ENCODE measurements around the gene ATP10B.

The ATP10B gene

DNA sequence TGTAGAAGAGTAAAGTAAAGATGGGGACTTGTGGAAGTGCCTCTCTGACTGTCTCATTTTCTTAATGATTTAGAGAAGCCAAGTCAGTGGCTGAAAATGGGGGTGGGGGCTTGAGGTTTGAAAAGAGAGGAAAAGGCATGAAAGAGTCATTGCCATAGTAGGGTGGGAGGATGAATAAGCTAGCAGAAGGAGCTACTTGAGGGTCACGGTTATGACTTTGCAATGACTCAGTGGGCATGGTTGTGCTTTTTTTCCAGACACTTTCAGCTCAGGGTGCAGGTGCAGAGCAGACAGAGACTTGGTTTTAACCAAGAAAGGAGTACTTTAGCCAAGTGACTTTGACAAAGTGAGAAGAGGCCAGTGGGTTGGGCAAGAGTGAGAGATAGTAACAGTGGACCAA lies 312.6 kb downstream of the ATP10B start:
- Histone ChIP-seq H3K79me2 (no peaks in the 10 kb centered on the region), H3K27me3 (ENCODE audit: control insufficient read depth, insufficient read depth, low read length) (no peaks in the 10 kb centered on the region), H3K4me3 (ENCODE audit: low read depth, low read length) (no peak overlapping the region), H2AFZ (no peak overlapping the region), H3K9me3 (ENCODE audit: control insufficient read depth, low read length) (no peaks in the 10 kb centered on the region), H3K36me3 (ENCODE audit: control insufficient read depth, insufficient read depth, low read length) (no peaks in the 10 kb centered on the region), H3K4me1 (no peaks in the 10 kb centered on the region), H3K9ac (no peak overlapping the region), H3K27ac (no peak overlapping the region), H3K4me2 (ENCODE audit: low read length) (no peak overlapping the region)
- TF ChIP-seq, protein P1, sequence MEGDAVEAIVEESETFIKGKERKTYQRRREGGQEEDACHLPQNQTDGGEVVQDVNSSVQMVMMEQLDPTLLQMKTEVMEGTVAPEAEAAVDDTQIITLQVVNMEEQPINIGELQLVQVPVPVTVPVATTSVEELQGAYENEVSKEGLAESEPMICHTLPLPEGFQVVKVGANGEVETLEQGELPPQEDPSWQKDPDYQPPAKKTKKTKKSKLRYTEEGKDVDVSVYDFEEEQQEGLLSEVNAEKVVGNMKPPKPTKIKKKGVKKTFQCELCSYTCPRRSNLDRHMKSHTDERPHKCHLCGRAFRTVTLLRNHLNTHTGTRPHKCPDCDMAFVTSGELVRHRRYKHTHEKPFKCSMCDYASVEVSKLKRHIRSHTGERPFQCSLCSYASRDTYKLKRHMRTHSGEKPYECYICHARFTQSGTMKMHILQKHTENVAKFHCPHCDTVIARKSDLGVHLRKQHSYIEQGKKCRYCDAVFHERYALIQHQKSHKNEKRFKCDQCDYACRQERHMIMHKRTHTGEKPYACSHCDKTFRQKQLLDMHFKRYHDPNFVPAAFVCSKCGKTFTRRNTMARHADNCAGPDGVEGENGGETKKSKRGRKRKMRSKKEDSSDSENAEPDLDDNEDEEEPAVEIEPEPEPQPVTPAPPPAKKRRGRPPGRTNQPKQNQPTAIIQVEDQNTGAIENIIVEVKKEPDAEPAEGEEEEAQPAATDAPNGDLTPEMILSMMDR (IDR thresholded peaks at IDR 0.05) = no peak

DNA sequence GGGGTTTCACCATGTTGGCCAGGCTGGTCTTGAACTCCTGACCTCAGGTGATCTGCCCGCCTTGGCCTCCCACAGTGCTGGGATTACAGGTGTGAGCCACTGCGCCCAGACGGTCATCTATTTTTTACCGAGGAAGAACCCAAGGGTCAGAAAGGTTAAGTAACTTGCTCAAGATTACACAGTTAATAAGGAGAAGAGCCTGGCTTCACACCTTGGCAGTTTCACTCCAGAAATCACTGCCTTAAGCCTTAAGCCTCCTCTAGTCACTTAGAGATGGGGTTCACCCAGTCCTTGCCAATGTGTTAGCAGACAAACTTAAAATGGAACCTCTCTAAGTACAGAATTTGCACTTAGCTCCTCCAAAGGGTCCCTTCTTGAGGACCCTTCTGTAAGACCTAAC lies 314.1 kb downstream of the ATP10B start:
- no peaks in the 10 kb centered on the region for H3K79me2 ChIP-seq
- no peak overlapping the region for H3K4me3 ChIP-seq (ENCODE audit: low read depth, low read length)
- H2AFZ ChIP-seq = no peak overlapping the region
- H3K36me3 ChIP-seq (ENCODE audit: control insufficient read depth, insufficient read depth, low read length) = no peaks in the 10 kb centered on the region
- H3K27me3 ChIP-seq (ENCODE audit: control insufficient read depth, insufficient read depth, low read length) = no peaks in the 10 kb centered on the region
- H3K4me1 ChIP-seq = no peaks in the 10 kb centered on the region
- no peak overlapping the region for H3K4me2 ChIP-seq (ENCODE audit: low read length)
- TF ChIP-seq, protein P1 (IDR thresholded peaks at IDR 0.05) = no peak
- H3K27ac ChIP-seq = no peak overlapping the region
- H3K9ac ChIP-seq = no peak overlapping the region
- no peaks in the 10 kb centered on the region for H3K9me3 ChIP-seq (ENCODE audit: control insufficient read depth, low read length)

DNA sequence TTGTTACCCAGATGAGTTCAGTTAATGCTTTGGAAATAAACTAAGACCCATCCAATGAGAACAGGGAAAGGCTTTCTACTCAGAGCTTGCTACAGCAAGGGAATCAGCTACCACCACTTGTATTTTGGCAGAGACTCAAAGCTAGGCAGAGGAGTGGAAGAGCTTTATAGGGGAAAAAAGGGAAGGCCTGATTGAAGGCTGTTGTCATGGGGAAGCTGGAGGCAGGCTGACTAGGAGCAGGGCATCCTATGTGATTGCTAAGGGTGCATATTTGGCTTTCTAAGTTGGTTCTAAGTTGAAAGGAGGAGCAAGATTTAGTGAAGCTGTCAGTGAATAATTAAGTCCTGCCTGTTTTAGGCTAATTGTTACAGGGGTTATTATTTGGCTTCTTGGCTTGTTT lies 314.9 kb downstream of the ATP10B start:
- no peaks in the 10 kb centered on the region for H3K79me2 ChIP-seq
- H3K27me3 ChIP-seq (ENCODE audit: control insufficient read depth, insufficient read depth, low read length) = no peaks in the 10 kb centered on the region
- TF ChIP-seq, protein P1 (IDR thresholded peaks at IDR 0.05) = no peak
- H3K9me3 ChIP-seq (ENCODE audit: control insufficient read depth, low read length) = no peaks in the 10 kb centered on the region
- H3K9ac ChIP-seq = no peak overlapping the region
- no peaks in the 10 kb centered on the region for H3K4me1 ChIP-seq
- no peak overlapping the region for H3K4me2 ChIP-seq (ENCODE audit: low read length)
- H3K36me3 ChIP-seq (ENCODE audit: control insufficient read depth, insufficient read depth, low read length) = no peaks in the 10 kb centered on the region
- H3K4me3 ChIP-seq (ENCODE audit: low read depth, low read length) = no peak overlapping the region
- no peak overlapping the region for H3K27ac ChIP-seq
- H2AFZ ChIP-seq = no peak overlapping the region

DNA sequence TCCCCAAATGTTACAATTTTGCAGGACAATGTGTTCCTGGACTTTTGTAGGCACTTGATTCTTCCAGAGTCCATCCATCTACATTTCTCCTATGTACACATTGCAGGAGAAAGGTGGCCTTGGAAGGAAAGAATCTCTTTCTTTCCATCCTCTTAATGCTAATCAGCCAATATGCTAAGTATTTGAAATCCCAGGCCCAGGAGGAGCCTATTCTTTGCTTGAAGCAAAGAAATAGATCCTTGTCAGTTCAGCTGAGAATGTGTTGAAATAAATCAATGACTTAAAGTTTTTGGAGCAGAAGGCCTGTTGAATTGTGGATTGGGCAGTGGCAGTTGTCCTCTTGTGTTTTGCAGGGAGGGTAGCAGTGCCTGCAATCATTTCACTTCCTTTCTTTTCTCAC lies 317.1 kb downstream of the ATP10B start:
- Histone ChIP-seq H2AFZ (no peak overlapping the region), H3K4me2 (ENCODE audit: low read length) (no peak overlapping the region), H3K36me3 (ENCODE audit: control insufficient read depth, insufficient read depth, low read length) (no peaks in the 10 kb centered on the region), H3K79me2 (no peaks in the 10 kb centered on the region), H3K9ac (no peak overlapping the region), H3K27me3 (ENCODE audit: control insufficient read depth, insufficient read depth, low read length) (no peaks in the 10 kb centered on the region), H3K9me3 (ENCODE audit: control insufficient read depth, low read length) (no peaks in the 10 kb centered on the region), H3K27ac (no peak overlapping the region), H3K4me3 (ENCODE audit: low read depth, low read length) (no peak overlapping the region), H3K4me1 (no peaks in the 10 kb centered on the region)
- TF ChIP-seq, protein P1 (IDR thresholded peaks at IDR 0.05) = no peak

DNA sequence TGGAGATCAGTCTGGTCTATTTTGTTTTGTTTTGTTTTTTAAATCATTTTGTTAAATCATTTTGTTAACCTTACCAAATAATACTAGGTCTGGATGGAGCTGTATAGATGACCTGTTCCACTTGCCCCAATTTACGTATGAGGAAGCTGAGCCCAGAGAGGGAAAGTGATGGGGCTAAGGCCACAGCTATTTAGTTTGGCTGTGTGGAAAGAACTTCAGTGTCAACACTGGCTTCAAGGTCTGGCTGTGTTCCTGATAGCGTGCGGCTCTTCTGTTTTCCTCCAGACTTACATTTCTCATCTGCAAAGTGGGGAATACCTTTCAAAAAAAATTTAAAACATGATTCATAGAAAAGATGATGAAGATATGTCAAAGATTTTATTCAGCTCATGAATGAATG lies 317.9 kb downstream of the ATP10B start:
- H3K4me3 ChIP-seq (ENCODE audit: low read depth, low read length) = no peak overlapping the region
- H3K79me2 ChIP-seq = no peaks in the 10 kb centered on the region
- TF ChIP-seq, protein P1 (IDR thresholded peaks at IDR 0.05) = no peak
- H3K9me3 ChIP-seq (ENCODE audit: control insufficient read depth, low read length) = no peaks in the 10 kb centered on the region
- no peak overlapping the region for H2AFZ ChIP-seq
- no peak overlapping the region for H3K9ac ChIP-seq
- no peaks in the 10 kb centered on the region for H3K27me3 ChIP-seq (ENCODE audit: control insufficient read depth, insufficient read depth, low read length)
- no peaks in the 10 kb centered on the region for H3K4me1 ChIP-seq
- no peak overlapping the region for H3K4me2 ChIP-seq (ENCODE audit: low read length)
- no peaks in the 10 kb centered on the region for H3K36me3 ChIP-seq (ENCODE audit: control insufficient read depth, insufficient read depth, low read length)
- no peak overlapping the region for H3K27ac ChIP-seq
